Measurements from ENCODE around the gene AUTS2.

Gene AUTS2

GRCh38 chr7:70165477-70166170 lies 567.3 kb downstream of the AUTS2 start:
- no peak for TF ChIP-seq CTCF (IDR thresholded peaks at IDR 0.05)

- TF ChIP-seq CTCF (IDR thresholded peaks at IDR 0.05), result no peak
Observed at GRCh38 chr7:70171369-70171920, 573.2 kb downstream of the AUTS2 start.

GRCh38 chr7:70177166-70177565 lies 578.9 kb downstream of the AUTS2 start:
- TF ChIP-seq CTCF (IDR thresholded peaks at IDR 0.05), result no peak

- TF ChIP-seq CTCF (IDR thresholded peaks at IDR 0.05), result no peak
Observed at GRCh38 chr7:70178211-70178610, 579.9 kb downstream of the AUTS2 start.

- no peak for TF ChIP-seq CTCF (IDR thresholded peaks at IDR 0.05)
Observed at GRCh38 chr7:70178787-70179186, 580.5 kb downstream of the AUTS2 start.

- no peak for TF ChIP-seq CTCF (IDR thresholded peaks at IDR 0.05)
Observed at GRCh38 chr7:70182521-70182920, 584.2 kb downstream of the AUTS2 start.

- TF ChIP-seq CTCF (IDR thresholded peaks at IDR 0.05), result no peak
Observed at GRCh38 chr7:70183278-70183677, 585.0 kb downstream of the AUTS2 start.

All from LNCAP (cell line).